Measurements from ENCODE around the gene ANKRD10.

DNA sequence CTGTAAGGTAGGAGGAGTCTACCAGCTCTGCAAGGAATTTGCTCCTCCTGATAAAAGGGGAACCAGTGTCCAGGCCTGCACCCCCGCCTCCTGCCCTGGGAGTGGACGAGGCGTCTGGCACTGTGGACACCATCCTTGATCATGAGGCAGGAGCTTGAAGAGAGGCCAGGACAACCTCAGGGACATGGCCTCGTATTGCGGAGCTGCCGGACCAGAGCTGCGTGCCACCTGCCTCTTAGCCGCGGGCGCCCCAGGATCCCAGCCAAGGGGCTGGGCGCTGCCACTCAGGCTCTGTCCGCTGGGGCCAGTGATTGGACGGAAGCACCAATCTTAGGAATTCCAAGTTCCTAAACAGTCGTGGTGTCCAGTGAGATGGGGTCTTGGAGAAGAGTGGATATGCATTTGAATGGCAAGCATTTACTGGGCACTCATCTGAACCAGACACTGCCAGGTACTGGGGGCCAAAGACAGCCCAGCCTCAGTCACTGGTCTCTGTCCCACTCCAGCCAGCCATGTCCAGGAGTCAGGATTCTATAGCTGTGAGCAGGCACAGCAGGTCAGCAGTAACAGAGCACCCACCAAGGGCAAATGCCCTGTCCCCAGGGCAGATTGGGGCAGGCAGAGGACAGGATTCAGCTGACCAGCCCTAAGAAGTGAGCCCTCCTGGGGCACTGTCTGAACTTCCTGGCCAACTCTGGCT is 39.1 kb upstream of the ANKRD10 start:
- no peak for TF ChIP-seq POLR2A (IDR thresholded peaks at IDR 0.05)
- TF ChIP-seq, protein P1, sequence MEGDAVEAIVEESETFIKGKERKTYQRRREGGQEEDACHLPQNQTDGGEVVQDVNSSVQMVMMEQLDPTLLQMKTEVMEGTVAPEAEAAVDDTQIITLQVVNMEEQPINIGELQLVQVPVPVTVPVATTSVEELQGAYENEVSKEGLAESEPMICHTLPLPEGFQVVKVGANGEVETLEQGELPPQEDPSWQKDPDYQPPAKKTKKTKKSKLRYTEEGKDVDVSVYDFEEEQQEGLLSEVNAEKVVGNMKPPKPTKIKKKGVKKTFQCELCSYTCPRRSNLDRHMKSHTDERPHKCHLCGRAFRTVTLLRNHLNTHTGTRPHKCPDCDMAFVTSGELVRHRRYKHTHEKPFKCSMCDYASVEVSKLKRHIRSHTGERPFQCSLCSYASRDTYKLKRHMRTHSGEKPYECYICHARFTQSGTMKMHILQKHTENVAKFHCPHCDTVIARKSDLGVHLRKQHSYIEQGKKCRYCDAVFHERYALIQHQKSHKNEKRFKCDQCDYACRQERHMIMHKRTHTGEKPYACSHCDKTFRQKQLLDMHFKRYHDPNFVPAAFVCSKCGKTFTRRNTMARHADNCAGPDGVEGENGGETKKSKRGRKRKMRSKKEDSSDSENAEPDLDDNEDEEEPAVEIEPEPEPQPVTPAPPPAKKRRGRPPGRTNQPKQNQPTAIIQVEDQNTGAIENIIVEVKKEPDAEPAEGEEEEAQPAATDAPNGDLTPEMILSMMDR (IDR thresholded peaks at IDR 0.05): no peak
